NCI-H526 treated with DMSO at 0.1 percent for 48 hours (cell line): Measurements from ENCODE around the gene SUPT5H.

Source experiments
- DNase-seq: peaks from one replicate; lab custom pipeline; 2025; lab: John Stamatoyannopoulos, UW

Gene SUPT5H

DNA sequence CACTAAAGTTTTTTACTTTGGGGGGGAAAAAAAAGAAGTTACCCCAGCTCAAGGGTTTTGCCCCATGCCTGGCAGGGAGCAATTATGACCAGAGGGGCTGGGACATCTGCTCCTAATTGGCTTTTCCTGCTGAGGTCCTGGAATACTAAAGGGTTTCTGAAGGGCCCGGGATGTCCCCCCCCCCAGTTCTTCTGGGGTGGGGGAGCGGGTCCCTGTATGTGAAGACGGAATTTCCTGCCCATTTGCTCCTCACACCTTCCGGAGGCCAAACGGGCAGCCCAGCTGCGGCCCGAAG, 52.3 kb downstream of the SUPT5H start:
- DNase-seq: no peak

DNA sequence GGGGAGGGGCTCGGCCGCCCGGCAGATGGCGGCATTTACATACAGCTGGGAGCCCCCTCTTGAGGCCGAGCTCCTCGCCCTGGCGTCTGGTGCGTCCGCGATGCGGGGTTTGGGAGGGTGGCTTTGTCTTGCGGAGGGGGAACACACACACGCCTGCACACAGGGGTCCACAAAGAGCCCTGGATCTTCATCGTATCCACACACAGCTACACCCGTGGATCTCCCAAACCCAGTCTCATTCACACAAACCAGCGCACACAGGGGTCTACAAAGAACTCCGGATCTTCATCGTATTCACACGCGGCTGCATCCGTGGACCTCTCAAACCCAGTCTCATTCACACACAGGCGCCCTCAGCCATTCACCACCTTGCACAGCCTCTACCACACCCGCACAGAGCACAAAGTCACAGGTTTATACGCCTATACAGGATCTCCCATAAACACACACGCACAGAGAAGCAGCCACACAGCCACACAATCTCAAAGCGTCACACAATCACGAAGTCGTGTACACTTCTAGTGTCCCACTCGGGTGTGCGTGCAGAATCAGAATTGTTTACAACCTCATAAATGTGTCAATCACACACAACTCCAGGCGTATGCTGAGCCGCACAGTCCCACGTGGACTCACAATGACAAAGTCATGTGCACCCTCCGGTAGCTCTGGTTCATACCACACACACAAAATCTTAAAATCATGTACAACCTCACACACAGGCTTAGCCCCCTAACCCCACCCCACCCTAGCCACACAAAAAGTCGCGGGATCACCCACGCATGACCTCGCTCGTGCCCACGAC, 52.8 kb downstream of the SUPT5H start:
- DNase-seq: peak; percentile 93

DNA sequence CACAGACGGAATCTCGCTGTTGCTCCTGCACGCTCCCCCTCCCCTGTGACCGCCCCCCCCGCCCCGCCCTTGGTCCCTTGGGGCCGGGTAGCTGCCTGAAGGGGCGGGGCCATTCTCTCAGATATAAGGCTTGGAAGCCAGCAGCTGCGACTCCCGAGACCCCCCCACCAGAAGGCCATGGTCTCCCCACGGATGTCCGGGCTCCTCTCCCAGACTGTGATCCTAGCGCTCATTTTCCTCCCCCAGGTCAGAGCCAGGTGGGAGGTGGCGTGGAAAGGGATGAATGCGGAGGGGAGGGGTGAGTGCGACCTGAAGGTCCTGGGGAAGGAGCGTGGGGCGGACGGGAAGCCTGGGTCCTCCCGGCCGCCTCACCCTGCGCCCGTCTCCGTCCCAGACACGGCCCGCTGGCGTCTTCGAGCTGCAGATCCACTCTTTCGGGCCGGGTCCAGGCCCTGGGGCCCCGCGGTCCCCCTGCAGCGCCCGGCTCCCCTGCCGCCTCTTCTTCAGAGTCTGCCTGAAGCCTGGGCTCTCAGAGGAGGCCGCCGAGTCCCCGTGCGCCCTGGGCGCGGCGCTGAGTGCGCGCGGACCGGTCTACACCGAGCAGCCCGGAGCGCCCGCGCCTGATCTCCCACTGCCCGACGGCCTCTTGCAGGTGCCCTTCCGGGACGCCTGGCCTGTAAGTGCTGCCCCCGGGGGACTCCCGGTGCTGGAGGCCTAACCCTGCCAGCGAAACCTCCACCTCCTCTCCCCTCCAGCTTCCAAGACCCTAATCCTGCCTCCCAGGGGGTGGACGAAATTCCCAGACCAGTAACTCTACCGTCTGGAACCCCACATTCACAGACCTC, 53.6 kb downstream of the SUPT5H start, which contains the start of gene DLL3:
TSS of gene DLL3 (plus strand) at position 150 of the 845 bp plus-strand sequence. CDS start at position 178, 28 bp downstream.
- DNase-seq: peak; percentile 61

- DNase-seq: no peak
Observed at GRCh38 chr19:39499932-39500331, 54.5 kb downstream of the SUPT5H start.

DNA sequence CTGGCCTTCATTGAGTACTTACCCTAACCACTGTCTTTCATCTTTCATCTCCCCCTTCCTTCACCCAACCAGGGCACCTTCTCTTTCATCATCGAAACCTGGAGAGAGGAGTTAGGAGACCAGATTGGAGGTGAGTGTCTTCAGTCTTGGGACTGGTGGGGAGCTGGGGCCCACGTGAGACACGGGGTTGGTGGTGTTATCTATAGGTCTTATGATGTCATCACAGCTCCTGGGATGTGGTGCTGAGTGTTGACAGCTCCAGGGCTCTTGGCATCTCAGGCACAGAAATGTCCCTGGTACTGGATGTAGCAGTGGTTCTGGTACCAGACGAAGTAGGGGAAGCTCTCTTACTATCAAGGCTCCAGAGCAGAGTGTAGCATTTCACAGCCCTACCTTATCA, 55.2 kb downstream of the SUPT5H start:
- DNase-seq: no peak

DNA sequence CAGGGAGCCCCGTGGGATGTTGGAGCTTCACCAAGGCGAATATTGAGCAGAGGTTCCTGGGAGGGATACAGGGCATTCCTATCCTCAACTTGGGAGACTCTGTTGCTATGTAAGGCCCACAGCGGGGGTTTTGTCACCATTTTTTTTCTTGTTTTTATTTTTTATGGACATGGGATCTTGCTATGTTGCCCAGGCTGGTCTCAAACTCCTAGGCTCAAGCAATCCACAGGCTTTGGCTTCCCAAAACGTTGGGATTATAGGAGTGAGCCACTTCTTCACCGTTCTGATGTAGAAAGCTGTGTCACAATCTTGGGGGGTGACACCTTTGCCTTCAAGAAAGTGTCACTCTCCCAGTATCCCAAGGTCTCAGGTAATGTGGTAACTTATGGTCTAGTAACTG, 56.0 kb downstream of the SUPT5H start:
- DNase-seq: no peak

GRCh38 chr19:39502640-39503417, 57.4 kb downstream of the SUPT5H start:
- DNase-seq: peak; percentile 36

DNA sequence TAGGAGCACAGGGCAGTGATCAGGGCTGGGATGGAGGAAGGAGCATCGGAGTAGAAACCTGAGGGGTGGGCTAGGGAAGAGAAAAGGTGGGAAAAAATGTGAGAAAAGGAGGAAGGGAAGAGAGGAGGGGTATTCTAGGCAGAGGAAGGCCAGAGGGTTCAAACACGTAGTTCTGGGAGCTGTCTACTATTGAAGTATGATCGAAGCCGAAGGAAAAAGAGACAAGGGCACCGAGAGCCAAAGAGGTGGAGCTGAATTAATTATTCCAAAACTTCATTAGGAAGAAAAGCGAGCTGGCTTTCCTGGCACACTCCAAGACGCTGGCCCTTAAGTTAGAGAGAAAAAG, 61.2 kb downstream of the SUPT5H start:
- DNase-seq: no peak

DNA sequence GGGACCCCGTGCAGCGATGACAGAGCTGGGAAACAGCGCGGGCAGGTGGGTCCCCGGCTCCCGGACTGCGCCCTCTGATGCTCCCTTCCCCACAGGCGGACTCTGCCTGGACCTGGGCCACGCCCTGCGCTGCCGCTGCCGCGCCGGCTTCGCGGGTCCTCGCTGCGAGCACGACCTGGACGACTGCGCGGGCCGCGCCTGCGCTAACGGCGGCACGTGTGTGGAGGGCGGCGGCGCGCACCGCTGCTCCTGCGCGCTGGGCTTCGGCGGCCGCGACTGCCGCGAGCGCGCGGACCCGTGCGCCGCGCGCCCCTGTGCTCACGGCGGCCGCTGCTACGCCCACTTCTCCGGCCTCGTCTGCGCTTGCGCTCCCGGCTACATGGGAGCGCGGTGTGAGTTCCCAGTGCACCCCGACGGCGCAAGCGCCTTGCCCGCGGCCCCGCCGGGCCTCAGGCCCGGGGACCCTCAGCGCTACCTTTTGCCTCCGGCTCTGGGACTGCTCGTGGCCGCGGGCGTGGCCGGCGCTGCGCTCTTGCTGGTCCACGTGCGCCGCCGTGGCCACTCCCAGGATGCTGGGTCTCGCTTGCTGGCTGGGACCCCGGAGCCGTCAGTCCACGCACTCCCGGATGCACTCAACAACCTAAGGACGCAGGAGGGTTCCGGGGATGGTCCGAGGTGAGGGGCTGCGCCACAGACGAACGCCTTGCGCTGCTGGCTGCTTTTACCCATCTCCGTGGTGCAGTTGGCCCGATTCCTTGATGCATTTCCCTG, 61.7 kb downstream of the SUPT5H start:
- peak; percentile 89 for DNase-seq

- no peak for DNase-seq
Observed at GRCh38 chr19:39507715-39508364, 62.5 kb downstream of the SUPT5H start.

DNA sequence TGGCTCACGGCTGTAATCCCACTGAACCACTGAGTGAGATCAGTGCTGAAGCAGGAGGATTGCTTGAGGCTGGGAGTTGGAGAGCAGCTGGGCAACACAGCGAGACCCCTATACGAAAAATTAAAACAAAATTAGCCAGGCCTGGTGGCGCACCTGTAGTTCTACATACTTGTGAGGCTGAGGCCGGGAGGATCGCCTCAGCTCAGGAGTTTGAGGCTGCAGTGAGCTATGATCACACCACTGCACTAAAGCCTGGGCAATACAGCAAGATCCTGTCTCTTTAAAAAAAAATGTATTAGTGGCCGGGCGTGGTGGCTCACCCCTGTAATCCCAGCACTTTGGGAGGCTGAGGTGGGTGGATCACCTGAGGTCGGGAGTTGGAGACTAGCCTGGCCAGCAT, 63.2 kb downstream of the SUPT5H start:
- no peak for DNase-seq

GRCh38 chr19:39509233-39509632, 63.9 kb downstream of the SUPT5H start:
- no peak for DNase-seq

DNA sequence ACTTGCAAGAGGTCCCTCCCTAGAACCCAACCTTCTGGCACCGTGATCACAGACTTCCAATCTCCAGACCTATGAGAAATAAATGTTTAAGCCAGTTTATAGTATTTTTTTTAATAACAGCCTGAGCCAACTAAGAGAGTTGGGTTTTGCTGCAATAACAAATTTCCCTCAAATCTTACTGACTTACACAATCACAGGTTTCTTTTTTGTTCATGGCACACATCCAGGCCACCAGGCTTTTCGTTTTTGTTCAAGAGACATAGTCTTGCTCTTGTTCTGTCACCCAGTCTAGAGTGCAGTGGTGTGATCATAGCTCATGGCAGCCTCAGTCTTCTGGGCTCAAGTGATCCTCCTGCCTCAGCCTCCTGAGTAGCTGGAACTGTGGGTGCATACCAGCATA, 67.6 kb downstream of the SUPT5H start:
- DNase-seq: no peak

DNA sequence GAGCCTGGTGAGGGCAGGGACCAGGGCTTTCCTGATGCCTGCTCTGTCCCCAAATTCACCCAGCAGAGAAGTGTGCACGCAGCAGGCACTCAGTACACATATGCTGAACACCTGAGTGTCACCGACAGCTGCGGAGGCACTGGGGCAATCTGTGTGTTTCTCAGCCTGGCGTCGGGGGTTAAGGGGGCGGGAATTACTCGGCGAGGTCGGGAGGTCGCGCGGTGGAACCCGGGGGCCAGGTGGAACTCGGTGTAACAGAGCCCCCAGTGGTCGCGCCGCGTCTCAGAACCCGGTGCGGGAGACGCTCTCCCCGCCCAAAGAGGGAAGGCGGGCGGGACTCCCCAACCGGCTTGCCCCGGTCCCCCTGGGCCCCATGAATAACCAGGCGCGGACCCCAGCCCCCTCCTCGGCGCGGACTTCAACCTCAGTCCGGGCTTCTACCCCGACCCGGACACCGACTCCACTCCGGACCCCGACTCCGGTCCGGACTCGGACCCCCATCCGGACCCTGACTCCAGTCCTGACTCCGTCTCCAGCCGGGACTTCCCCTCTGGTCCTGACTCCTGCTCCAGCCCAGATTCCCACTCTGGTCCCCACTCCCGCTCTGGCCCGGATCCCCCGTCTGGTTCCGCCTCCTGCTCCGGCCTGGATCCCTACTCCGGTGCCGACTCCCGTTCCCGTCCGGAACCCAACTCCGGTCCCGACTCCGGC, 69.6 kb downstream of the SUPT5H start, which contains the start of gene SELENOV:
TSS of gene SELENOV (plus strand) at position 300 of the 711 bp plus-strand sequence. CDS start at position 374, 74 bp downstream.
- DNase-seq: no peak

- peak; percentile 36 for DNase-seq
Observed at GRCh38 chr19:39515551-39516191, 70.3 kb downstream of the SUPT5H start.

GRCh38 chr19:39516270-39516669, 70.9 kb downstream of the SUPT5H start:
- no peak for DNase-seq

GRCh38 chr19:39517432-39517831, 72.0 kb downstream of the SUPT5H start:
- no peak for DNase-seq

GRCh38 chr19:39518458-39518857, 73.1 kb downstream of the SUPT5H start:
- DNase-seq: no peak

GRCh38 chr19:39518975-39519374, 73.6 kb downstream of the SUPT5H start:
- DNase-seq: no peak
